NCI-H2107 (cell line): ENCODE data around the gene TBXA2R.
"Not testable (repeated sequence)": the region's sequence is repeated elsewhere in the genome, so short reads cannot be mapped to it uniquely, and the experiment has no call there.

Source experiments
- DNase-seq: peaks from one replicate; lab custom pipeline; 2025; lab: John Stamatoyannopoulos, UW

The TBXA2R gene

GRCh38 chr19:3577723-3578344, 28.8 kb downstream of the TBXA2R start:
- no peak for DNase-seq

- no peak for DNase-seq
Observed at GRCh38 chr19:3576696-3577443, 29.8 kb downstream of the TBXA2R start.

GRCh38 chr19:3575949-3576673, 30.6 kb downstream of the TBXA2R start:
- DNase-seq: no peak

GRCh38 chr19:3575260-3575741, 31.4 kb downstream of the TBXA2R start:
- DNase-seq: no peak

GRCh38 chr19:3573858-3574637, 32.6 kb downstream of the TBXA2R start:
- peak; percentile 18 for DNase-seq

- DNase-seq: no peak
Observed at GRCh38 chr19:3573162-3573857, 33.4 kb downstream of the TBXA2R start.

GRCh38 chr19:3572855-3573161, 33.9 kb downstream of the TBXA2R start, which contains the start of gene HMG20B:
HMG20B (plus strand) TSS chr19:3572944; CDS start chr19:3573310, 366 bp downstream.
- no peak for DNase-seq

- peak; percentile 97 for DNase-seq
Observed at GRCh38 chr19:3572132-3572854, 34.4 kb downstream of the TBXA2R start.

- DNase-seq: no peak
Observed at GRCh38 chr19:3570606-3571011, 36.1 kb downstream of the TBXA2R start.

GRCh38 chr19:3570042-3570441, 36.6 kb downstream of the TBXA2R start:
- not testable (repeated sequence) for DNase-seq

- DNase-seq: no peak
Observed at GRCh38 chr19:3565139-3565538, 41.5 kb downstream of the TBXA2R start.

- no peak for DNase-seq
Observed at GRCh38 chr19:3563709-3564524, 42.8 kb downstream of the TBXA2R start.

GRCh38 chr19:3557461-3558248, 49.0 kb downstream of the TBXA2R start, which contains the start of gene MFSD12:
MFSD12 (minus strand) TSS chr19:3557586; CDS start chr19:3557403, 183 bp downstream.
- peak; percentile 95 for DNase-seq

- DNase-seq: no peak
Observed at GRCh38 chr19:3556978-3557460, 49.7 kb downstream of the TBXA2R start.

- no peak for DNase-seq
Observed at GRCh38 chr19:3556423-3556977, 50.2 kb downstream of the TBXA2R start.

- DNase-seq: no peak
Observed at GRCh38 chr19:3555653-3556422, 50.8 kb downstream of the TBXA2R start.

GRCh38 chr19:3554254-3555083, 52.2 kb downstream of the TBXA2R start:
- no peak for DNase-seq
